Esophagus squamous epithelium (tissue), 5 donors: ENCODE results near the gene GLUD2. TPM values are rescaled to one million over a fixed set of nuclear protein-coding genes. Genes with fewer than 3 reads are reported as not detected.
"Not testable (repeated sequence)": the region's sequence is repeated elsewhere in the genome, so short reads cannot be mapped to it uniquely, and the experiment has no call there.

Experiments
- DNase-seq: peaks from one replicate; lab custom pipeline; 2025; lab: John Stamatoyannopoulos, UW
- H3K27ac ChIP-seq, 4 donors: fragments of 200-600 bp; sonication (generic); one replicate each; pipeline ENCODE4 v1.5.1; 2016 to 2019; ENCODE audit warnings: mild to moderate bottlenecking in 1 of 4
- H3K27me3 ChIP-seq, 4 donors: fragments of 200-600 bp; sonication (generic); 1 replicate in 3 of 4; 2 replicates in 1 of 4; pipeline versions ENCODE4 v1.5.1 to v1.6.0; 2017 to 2021; ENCODE audit warnings: antibody characterized with exemption in 1 of 4
- H3K36me3 ChIP-seq, 3 donors: fragments of 200-600 bp; sonication (generic); one replicate each; pipeline ENCODE4 v1.5.1; 2016 to 2019
- H3K4me1 ChIP-seq, 3 donors: fragments of 200-600 bp; sonication (generic); one replicate each; pipeline ENCODE4 v1.5.1; 2017 to 2019
- H3K4me3 ChIP-seq, 4 donors: fragments of 200-600 bp; sonication (generic); 1 replicate in 3 of 4; 2 replicates in 1 of 4; pipeline ENCODE4 v1.5.1; 2016 to 2019; ENCODE audit warnings: mild to moderate bottlenecking in 2 of 4, moderate library complexity in 1 of 4
- H3K9me3 ChIP-seq, 3 donors: fragments of 200-600 bp; sonication (generic); one replicate each; pipeline ENCODE4 v1.5.1; 2016 to 2019
- POLR2A ChIP-seq, 4 donors: fragments of 450-650 bp; IDR thresholded peaks; one replicate each; pipeline ENCODE4 v1.6.1; 2017; ENCODE audit warnings: antibody characterized with exemption in 4 of 4, mild to moderate bottlenecking in 4 of 4, moderate library complexity in 3 of 4
- WGBS, 2 donors: methylation state at CpG; one replicate each; pipeline ENCODE4 v1.1.5; 2018; 5-methylcytosine and 5-hydroxymethylcytosine counted together
- intact Hi-C: fragments of 100-400 bp; cut with DNase I; formaldehyde crosslinking; loops from one replicate; pipeline ENCODE4 v1.15.0; 2022
- total RNA-seq, 4 donors: library from RNA; depleted of rRNA; stranded (reverse); fragments of >200 nt; gene quantifications; one replicate each; pipeline ENCODE4 v1.1.0, GENCODE V29; 2016
- TF ChIP-seq, protein P1 (sequence below), 6 experiments: fragments of 450-650 bp in 4 of 6; fragments of 200-600 bp in 2 of 6; sonication (generic) in 2 of 6; IDR thresholded peaks; one replicate each; pipeline ENCODE4 v1.5.1; 2016 to 2019; ENCODE audit warnings: antibody characterized with exemption in 6 of 6, mild to moderate bottlenecking in 4 of 6, moderate library complexity in 4 of 6
- donor health status: DM: yes; HTN: yes; CAD: no.

GLUD2 gene
- 1 to 10 TPM in 1 of 4 donors, under 1 TPM in 3; 0.22 to 1.1 (median 0.47) TPM for total RNA-seq

DNA sequence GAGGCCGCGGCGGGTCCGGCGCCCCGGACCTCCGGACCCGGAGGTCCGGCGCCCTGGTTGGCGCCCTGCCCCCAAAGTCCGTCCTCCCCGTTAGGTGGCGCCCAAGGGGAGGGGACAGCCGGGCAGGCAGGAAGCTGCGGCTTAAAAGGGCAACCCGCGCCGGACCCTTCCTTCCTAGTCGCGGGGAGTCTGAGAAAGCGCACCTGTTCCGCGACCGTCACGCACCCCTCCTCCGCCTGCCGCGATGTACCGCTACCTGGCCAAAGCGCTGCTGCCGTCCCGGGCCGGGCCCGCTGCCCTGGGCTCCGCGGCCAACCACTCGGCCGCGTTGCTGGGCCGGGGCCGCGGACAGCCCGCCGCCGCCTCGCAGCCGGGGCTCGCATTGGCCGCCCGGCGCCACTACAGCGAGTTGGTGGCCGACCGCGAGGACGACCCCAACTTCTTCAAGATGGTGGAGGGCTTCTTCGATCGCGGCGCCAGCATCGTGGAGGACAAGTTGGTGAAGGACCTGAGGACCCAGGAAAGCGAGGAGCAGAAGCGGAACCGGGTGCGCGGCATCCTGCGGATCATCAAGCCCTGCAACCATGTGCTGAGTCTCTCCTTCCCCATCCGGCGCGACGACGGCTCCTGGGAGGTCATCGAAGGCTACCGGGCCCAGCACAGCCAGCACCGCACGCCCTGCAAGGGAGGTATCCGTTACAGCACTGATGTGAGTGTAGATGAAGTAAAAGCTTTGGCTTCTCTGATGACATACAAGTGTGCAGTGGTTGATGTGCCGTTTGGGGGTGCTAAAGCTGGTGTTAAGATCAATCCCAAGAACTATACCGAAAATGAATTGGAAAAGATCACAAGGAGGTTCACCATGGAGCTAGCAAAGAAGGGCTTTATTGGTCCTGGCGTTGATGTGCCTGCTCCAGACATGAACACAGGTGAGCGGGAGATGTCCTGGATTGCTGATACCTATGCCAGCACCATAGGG, at the start of gene GLUD2:
Gene GLUD2, plus strand, starts transcription at position 170 of the 979 bp plus-strand sequence. Its CDS starts 75 bp downstream, at position 245.
- H3K9me3 ChIP-seq, H3K27me3 ChIP-seq, H3K4me1 ChIP-seq, DNase-seq, H3K27ac ChIP-seq, H3K36me3 ChIP-seq, intact Hi-C loops: not testable (repeated sequence)
- peak within 1 kb of the TSS; percentile 23 to 63 (median 38) for H3K4me3 ChIP-seq
- WGBS, 2 donors: 47% methylated on average over 17 of the region's 82 CpGs; no CpG with 5 or more reads in 1 of the 2 donors
- TF ChIP-seq, protein P1, sequence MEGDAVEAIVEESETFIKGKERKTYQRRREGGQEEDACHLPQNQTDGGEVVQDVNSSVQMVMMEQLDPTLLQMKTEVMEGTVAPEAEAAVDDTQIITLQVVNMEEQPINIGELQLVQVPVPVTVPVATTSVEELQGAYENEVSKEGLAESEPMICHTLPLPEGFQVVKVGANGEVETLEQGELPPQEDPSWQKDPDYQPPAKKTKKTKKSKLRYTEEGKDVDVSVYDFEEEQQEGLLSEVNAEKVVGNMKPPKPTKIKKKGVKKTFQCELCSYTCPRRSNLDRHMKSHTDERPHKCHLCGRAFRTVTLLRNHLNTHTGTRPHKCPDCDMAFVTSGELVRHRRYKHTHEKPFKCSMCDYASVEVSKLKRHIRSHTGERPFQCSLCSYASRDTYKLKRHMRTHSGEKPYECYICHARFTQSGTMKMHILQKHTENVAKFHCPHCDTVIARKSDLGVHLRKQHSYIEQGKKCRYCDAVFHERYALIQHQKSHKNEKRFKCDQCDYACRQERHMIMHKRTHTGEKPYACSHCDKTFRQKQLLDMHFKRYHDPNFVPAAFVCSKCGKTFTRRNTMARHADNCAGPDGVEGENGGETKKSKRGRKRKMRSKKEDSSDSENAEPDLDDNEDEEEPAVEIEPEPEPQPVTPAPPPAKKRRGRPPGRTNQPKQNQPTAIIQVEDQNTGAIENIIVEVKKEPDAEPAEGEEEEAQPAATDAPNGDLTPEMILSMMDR (IDR thresholded peaks at IDR 0.05): peak in 2 of 6 experiments; percentile 6 to 22

DNA sequence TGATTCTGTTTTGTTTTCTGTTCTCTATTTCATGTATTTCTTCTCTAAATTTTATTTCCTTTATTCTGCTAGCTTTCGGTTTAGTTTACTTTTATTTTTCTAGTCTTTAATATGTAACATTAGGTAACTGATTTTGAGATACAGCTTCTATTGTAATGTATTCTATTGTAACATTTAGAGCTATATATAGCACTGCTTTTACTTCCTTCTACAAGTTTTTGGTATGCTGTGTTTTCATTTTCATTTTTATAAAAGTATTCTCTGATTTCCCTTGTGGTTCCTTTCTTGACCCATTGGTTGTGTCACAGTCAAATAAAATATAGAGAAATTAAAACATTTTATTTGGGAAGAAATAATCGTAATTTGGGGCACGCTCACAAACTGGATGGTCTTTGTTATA, 48.0 kb upstream of the GLUD2 start:
- H3K36me3 ChIP-seq: no peaks in the 10 kb centered on the region
- intact Hi-C loops: no loop called here
- H3K27me3 ChIP-seq: no peaks in the 10 kb centered on the region
- no peaks in the 10 kb centered on the region for H3K9me3 ChIP-seq
- no peak for DNase-seq
- no peak for TF ChIP-seq POLR2A (IDR thresholded peaks at IDR 0.05)
- TF ChIP-seq, protein P1 (IDR thresholded peaks at IDR 0.05): no peak
- no peak overlapping the region for H3K4me3 ChIP-seq
- H3K4me1 ChIP-seq: no peaks in the 10 kb centered on the region
- H3K27ac ChIP-seq: no peak overlapping the region
- WGBS, 2 donors: 74 to 82% methylated on average over 3 of the region's 3 CpGs

- TF ChIP-seq POLR2A (IDR thresholded peaks at IDR 0.05): no peak
- TF ChIP-seq, protein P1 (IDR thresholded peaks at IDR 0.05): peak in 4 of 6 experiments; percentile 15 to 49 (median 24)
- Histone ChIP-seq H3K4me1 (no peaks in the 10 kb centered on the region), H3K36me3 (no peaks in the 10 kb centered on the region), H3K4me3 (no peak overlapping the region), H3K27me3 (no peaks in the 10 kb centered on the region), H3K9me3 (no peaks in the 10 kb centered on the region), H3K27ac (no peak overlapping the region)
- WGBS, 2 donors: 42 to 52% methylated on average over 4 of the region's 4 CpGs
- intact Hi-C loops: no loop called here
- no peak for DNase-seq
These were observed 46.8 kb upstream of the GLUD2 start for GRCh38 chrX:121000589-121000988.

- intact Hi-C loops: no loop called here
- H3K36me3 ChIP-seq: no peaks in the 10 kb centered on the region
- no peaks in the 10 kb centered on the region for H3K27me3 ChIP-seq
- no peaks in the 10 kb centered on the region for H3K4me1 ChIP-seq
- H3K9me3 ChIP-seq: no peaks in the 10 kb centered on the region
- DNase-seq: no peak
- no peak overlapping the region for H3K27ac ChIP-seq
- TF ChIP-seq, protein P1 (IDR thresholded peaks at IDR 0.05): no peak
- no peak for TF ChIP-seq POLR2A (IDR thresholded peaks at IDR 0.05)
- no peak overlapping the region for H3K4me3 ChIP-seq
- WGBS, 2 donors: 59 to 88% methylated on average over 1 of the region's 1 CpG
These were observed 38.5 kb upstream of the GLUD2 start for GRCh38 chrX:121008920-121009319.

DNA sequence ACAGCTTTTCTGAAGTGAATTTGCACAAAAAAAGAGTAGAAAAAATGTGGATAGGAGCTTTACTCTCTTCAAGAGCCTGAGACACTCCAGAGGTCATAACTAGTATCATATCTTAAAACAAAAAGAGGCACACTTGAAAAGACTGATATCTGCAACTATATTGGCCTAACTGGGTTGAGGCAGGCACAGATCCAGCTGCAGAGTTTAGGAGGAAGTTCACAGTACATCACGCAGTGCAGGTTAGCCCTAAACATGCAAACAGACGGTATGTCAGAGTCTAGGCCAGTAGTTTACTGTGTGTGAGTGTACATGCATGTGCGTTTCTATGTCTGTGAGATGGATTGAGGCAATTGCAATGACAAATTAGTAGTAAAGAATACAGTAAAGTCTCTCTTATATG, 37.6 kb upstream of the GLUD2 start:
- no peaks in the 10 kb centered on the region for H3K4me1 ChIP-seq
- H3K36me3 ChIP-seq: no peaks in the 10 kb centered on the region
- no peak for DNase-seq
- intact Hi-C loops: no loop called here
- no peak for TF ChIP-seq POLR2A (IDR thresholded peaks at IDR 0.05)
- TF ChIP-seq, protein P1 (IDR thresholded peaks at IDR 0.05): no peak
- H3K27me3 ChIP-seq: no peaks in the 10 kb centered on the region
- H3K9me3 ChIP-seq: peaks cover 0 to 5% (median 0%) of the 10 kb centered on the region in 3 donors
- no peak overlapping the region for H3K4me3 ChIP-seq
- 75 to 79% methylated on average over 3 of the region's 3 CpGs for WGBS, 2 donors
- no peak overlapping the region for H3K27ac ChIP-seq
